Sigmoid colon (tissue), 7 donors: Measurements from ENCODE around the gene AEN. TPM values are rescaled to one million over a fixed set of nuclear protein-coding genes. Genes with fewer than 3 reads are reported as not detected.

Experiments
- DNase-seq: peaks from one replicate; pipeline ENCODE4 v3.0.0-alpha.2; 2019
- H3K27ac ChIP-seq, 4 donors: fragments of 200-600 bp; sonication (generic); one replicate each; pipeline ENCODE4 v1.5.1; 2016 to 2019; ENCODE audit warnings: mild to moderate bottlenecking in 1 of 4
- H3K27me3 ChIP-seq, 3 donors: fragments of 200-600 bp; sonication (generic); one replicate each; pipeline ENCODE4 v1.5.1; 2019; ENCODE audit warnings: mild to moderate bottlenecking in 1 of 3
- H3K36me3 ChIP-seq, 4 donors: fragments of 200-600 bp; sonication (generic); one replicate each; pipeline ENCODE4 v1.5.1; 2016 to 2019
- H3K4me1 ChIP-seq, 4 donors: fragments of 200-600 bp; sonication (generic); one replicate each; pipeline ENCODE4 v1.5.1; 2017 to 2019
- H3K4me3 ChIP-seq, 4 donors: fragments of 200-600 bp; sonication (generic); one replicate each; pipeline ENCODE4 v1.5.1; 2017 to 2019; ENCODE audit warnings: mild to moderate bottlenecking in 2 of 4, moderate library complexity in 1 of 4
- H3K9me3 ChIP-seq, 4 donors: fragments of 200-600 bp in 3 of 4; sonication (generic) in 3 of 4; one replicate each; pipeline versions ENCODE4 v1.5.1 to v1.6.1; 2013 to 2019
- CTCF ChIP-seq, 4 experiments: fragments of 450-650 bp in 3 of 4; fragments of 200-600 bp in 1 of 4; IDR thresholded peaks; one replicate each; pipeline ENCODE4 v1.5.1; 2016 to 2019; ENCODE audit warnings: antibody characterized with exemption in 4 of 4, mild to moderate bottlenecking in 3 of 4, moderate library complexity in 2 of 4
- EP300 ChIP-seq, 4 donors: sonication (generic); formaldehyde crosslinking; IDR thresholded peaks; one replicate each; pipeline ENCODE4 v1.6.1; 2017; ENCODE audit warnings: antibody characterized with exemption in 4 of 4
- POLR2A ChIP-seq, 2 donors: fragments of 450-650 bp; IDR thresholded peaks; one replicate each; pipeline ENCODE4 v1.6.1; 2016; ENCODE audit warnings: antibody characterized with exemption in 2 of 2, mild to moderate bottlenecking in 2 of 2, moderate library complexity in 2 of 2
- POLR2AphosphoS5 ChIP-seq, 4 donors: sonication (generic); formaldehyde crosslinking; IDR thresholded peaks; one replicate each; pipeline ENCODE4 v1.6.1; 2017; ENCODE audit warnings: antibody characterized with exemption in 4 of 4
- WGBS, 2 donors: extraction: QIAGEN DNeasy Blood & Tissue Kit; methylation state at CpG; one replicate each; pipeline ENCODE4 v1.1.7; 2013; 5-methylcytosine and 5-hydroxymethylcytosine counted together
- intact Hi-C: fragments of 100-400 bp; cut with DNase I; formaldehyde crosslinking; loops from one replicate; pipeline ENCODE4 v1.15.1; 2023
- polyA plus RNA-seq, 3 donors: library from polyadenylated mRNA; stranded (reverse); fragments of 200-250 nt; gene quantifications; one replicate each; pipeline ENCODE4 v1.2.3, GENCODE V29; 2013
- small RNA-seq, 3 donors: library from RNA; depleted of rRNA; stranded (forward); fragments of <200 nt; gene quantifications; one replicate each; pipeline ENCODE3, GENCODE V24; 2016
- total RNA-seq, 4 donors: library from RNA; depleted of rRNA; stranded (reverse); fragments of >200 nt; gene quantifications; one replicate each; pipeline ENCODE4 v1.1.0, GENCODE V29; 2016
- donor health status: healthy with polysubstance abuse.
- donor health status: Bipolar disorder and iron deficiency.
- donor health status: healthy.

The AEN gene
- total and polyA plus RNA-seq, 7 donors, result 4.2 to 19.7 (median 8.8) TPM

- Histone ChIP-seq H3K9me3 (no peaks in the 10 kb centered on the region), H3K36me3 (no peaks in the 10 kb centered on the region), H3K4me3 (no peak overlapping the region), H3K4me1 (no peaks in the 10 kb centered on the region), H3K27me3 (no peaks in the 10 kb centered on the region), H3K27ac (no peak overlapping the region)
- WGBS, 2 donors, result 88 to 94% methylated on average over 6 of the region's 6 CpGs
- no peak for TF ChIP-seq CTCF (IDR thresholded peaks at IDR 0.05)
- no peak for TF ChIP-seq EP300 (IDR thresholded peaks at IDR 0.05)
- no peak for TF ChIP-seq POLR2A (IDR thresholded peaks at IDR 0.05)
- TF ChIP-seq POLR2AphosphoS5 (IDR thresholded peaks at IDR 0.05), result no peak
- no peak for DNase-seq
- intact Hi-C loops, result no loop called here
Measured at GRCh38 chr15:88678755-88679154, 57.6 kb downstream of the AEN start.

- intact Hi-C loops, result no loop called here
- no peak overlapping the region for H3K27ac ChIP-seq
- no peaks in the 10 kb centered on the region for H3K9me3 ChIP-seq
- TF ChIP-seq CTCF (IDR thresholded peaks at IDR 0.05), result no peak
- no peak for TF ChIP-seq POLR2AphosphoS5 (IDR thresholded peaks at IDR 0.05)
- no peak for TF ChIP-seq EP300 (IDR thresholded peaks at IDR 0.05)
- TF ChIP-seq POLR2A (IDR thresholded peaks at IDR 0.05), result no peak
- DNase-seq, result no peak
- no peaks in the 10 kb centered on the region for H3K4me1 ChIP-seq
- no peaks in the 10 kb centered on the region for H3K27me3 ChIP-seq
- H3K4me3 ChIP-seq, result no peak overlapping the region
- no peaks in the 10 kb centered on the region for H3K36me3 ChIP-seq
- WGBS, 2 donors, result 91 to 94% methylated on average over 13 of the region's 13 CpGs
Measured at GRCh38 chr15:88680241-88681001, 59.3 kb downstream of the AEN start.

- no peak overlapping the region for H3K27ac ChIP-seq
- no peak overlapping the region for H3K4me3 ChIP-seq
- intact Hi-C loops, result no loop called here
- no peaks in the 10 kb centered on the region for H3K9me3 ChIP-seq
- no peaks in the 10 kb centered on the region for H3K4me1 ChIP-seq
- H3K27me3 ChIP-seq, result no peaks in the 10 kb centered on the region
- no peak for DNase-seq
- TF ChIP-seq POLR2A (IDR thresholded peaks at IDR 0.05) (no peak), CTCF (IDR thresholded peaks at IDR 0.05) (no peak), POLR2AphosphoS5 (IDR thresholded peaks at IDR 0.05) (no peak), EP300 (IDR thresholded peaks at IDR 0.05) (no peak)
- no peaks in the 10 kb centered on the region for H3K36me3 ChIP-seq
- WGBS, 2 donors, result 43 to 60% methylated on average over 13 of the region's 13 CpGs
Measured at GRCh38 chr15:88681610-88682221, 60.6 kb downstream of the AEN start.

Small RNA genes lying within 50 kb of the gene (small RNA-seq; reads per million reads assigned to genes)
- gene MIR1179 (0 to 0.18 (median 0) reads per million in 3 donors), gene MIR7-2 (0 to 0.22 (median 0) reads per million in 3 donors)

Other genes with a start within 250 kb of the AEN start
- gene MRPL46, start 154.0 kb upstream of the AEN start, total RNA-seq, result 10 to 100 TPM; 15.9 to 46.6 (median 33.3) TPM
- 10 to 100 TPM; 36.0 to 53.6 (median 45.8) TPM for gene MRPL46, start 154.0 kb upstream of the AEN start, polyA plus RNA-seq
- 10 to 100 TPM; 18.8 to 46.0 (median 38.4) TPM for gene MRPS11, start 153.6 kb upstream of the AEN start, total RNA-seq
- gene MRPS11, start 153.6 kb upstream of the AEN start, polyA plus RNA-seq, result 10 to 100 TPM; 56.6 to 84.6 (median 81.7) TPM
- gene DET1, start 74.7 kb upstream of the AEN start, total RNA-seq, result 10 to 100 TPM in 1 of 4 donors, 1 to 10 TPM in 3; 7.4 to 13.0 (median 8.8) TPM
- gene DET1, start 74.7 kb upstream of the AEN start, polyA plus RNA-seq, result 1 to 10 TPM; 2.4 to 3.6 (median 2.8) TPM
- 10 to 100 TPM in 1 of 4 donors, 1 to 10 TPM in 3; 1.9 to 20.1 (median 6.4) TPM for gene ISG20, start 17.7 kb downstream of the AEN start, total RNA-seq
- gene ISG20, start 17.7 kb downstream of the AEN start, polyA plus RNA-seq, result 100 to 1,000 TPM in 2 of 3 donors, 10 to 100 TPM in 1; 70.9 to 177 (median 153) TPM
- gene ACAN, start 182.1 kb downstream of the AEN start, total RNA-seq, result under 1 TPM in 1 of 4 donors, not detected in 3; 0.36 TPM
- gene ACAN, start 182.1 kb downstream of the AEN start, polyA plus RNA-seq, result under 1 TPM in 1 of 3 donors, not detected in 2; 0.17 TPM